IPS DF 19.7 (cell line): ENCODE results near the gene ZNF567.

Source experiments
- DNase-seq: peaks from one replicate; pipeline ENCODE4 v3.0.0-alpha.2; 2013; ENCODE audit warnings: low read depth, low spot score

ZNF567 gene

DNA sequence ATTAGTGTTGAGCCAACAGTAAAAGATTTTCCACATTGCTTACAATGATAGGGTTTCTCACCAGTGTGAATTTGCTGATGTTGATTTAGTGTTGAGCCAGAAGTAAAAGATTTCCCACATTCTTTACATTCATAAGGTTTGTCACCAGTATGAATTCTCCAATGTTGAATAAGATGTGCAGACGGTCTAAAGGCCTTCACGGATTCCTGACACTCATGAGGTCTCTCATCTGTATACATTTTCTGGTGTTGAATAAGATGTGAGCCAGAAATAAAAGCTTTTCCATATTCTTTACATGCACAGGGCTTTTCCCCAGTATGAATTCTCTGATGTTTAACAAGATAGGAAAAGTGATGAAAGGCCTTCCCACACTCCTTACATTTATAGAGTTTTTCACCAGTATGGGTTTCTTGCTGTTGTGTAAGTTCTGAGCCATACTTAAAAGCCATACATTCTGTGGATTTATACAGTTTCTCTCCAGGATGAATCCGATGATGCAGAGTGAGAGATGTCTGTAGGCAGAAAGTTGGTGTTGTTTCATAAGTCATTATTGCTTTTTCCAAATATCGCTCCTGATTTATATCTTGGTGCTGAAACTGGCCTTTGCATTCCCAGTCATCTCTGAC, 62.8 kb downstream of the ZNF567 start:
- no peak for DNase-seq
